H9 (cell line): ENCODE data around the gene HVCN1. TPM values are rescaled to one million over a fixed set of nuclear protein-coding genes. Genes with fewer than 3 reads are reported as not detected.

ENCODE experiments used
- DNase-seq: peaks from one replicate; pipeline ENCODE4 v3.0.0-alpha.2; 2017
- H2AFZ ChIP-seq: one replicate; pipeline ENCODE4 v1.6.1; 2013; ENCODE audit warnings: mild to moderate bottlenecking, low read length, control low read depth, moderate library complexity
- H2AK5ac ChIP-seq: 2 replicates; pipeline ENCODE4 v1.6.1; 2013; ENCODE audit warnings: low read length, control low read depth, mixed read lengths; ENCODE audit not compliant: insufficient read length
- H2BK120ac ChIP-seq: one replicate; pipeline ENCODE4 v1.6.1; 2013; ENCODE audit warnings: low read depth, mild to moderate bottlenecking, low read length, control low read depth, inconsistent platforms; ENCODE audit not compliant: poor library complexity, severe bottlenecking
- H2BK12ac ChIP-seq: 2 replicates; pipeline ENCODE4 v1.6.1; 2013; ENCODE audit warnings: low read length, control low read depth, mixed read lengths, low read depth; ENCODE audit not compliant: insufficient read length
- H2BK15ac ChIP-seq: 2 replicates; pipeline ENCODE4 v1.6.1; 2013; ENCODE audit warnings: low read depth, low read length, control low read depth
- H2BK20ac ChIP-seq: one replicate; pipeline ENCODE4 v1.6.1; 2013; ENCODE audit warnings: low read depth, mild to moderate bottlenecking, low read length, control low read depth, inconsistent platforms; ENCODE audit not compliant: poor library complexity, severe bottlenecking
- H2BK5ac ChIP-seq: 2 replicates; pipeline ENCODE4 v1.6.1; 2013; ENCODE audit warnings: low read length, control low read depth, mixed read lengths; ENCODE audit not compliant: insufficient read length
- H3K14ac ChIP-seq: 2 replicates; pipeline ENCODE4 v1.6.1; 2013; ENCODE audit warnings: low read length, control low read depth; ENCODE audit not compliant: insufficient read depth
- H3K18ac ChIP-seq: 2 replicates; pipeline ENCODE4 v1.6.1; 2013; ENCODE audit warnings: low read depth, mild to moderate bottlenecking, mixed read lengths, low read length, control low read depth; ENCODE audit not compliant: insufficient read length
- H3K23ac ChIP-seq: 2 replicates; pipeline ENCODE4 v1.6.1; 2013; ENCODE audit warnings: low read length, control low read depth, mixed read lengths, low read depth; ENCODE audit not compliant: insufficient read length
- H3K23me2 ChIP-seq: 2 replicates; pipeline ENCODE4 v1.6.1; 2013; ENCODE audit warnings: low read depth, mild to moderate bottlenecking, mixed read lengths, low read length, control low read depth; ENCODE audit not compliant: insufficient read length, poor library complexity, severe bottlenecking
- H3K27ac ChIP-seq: 2 replicates; pipeline ENCODE4 v1.5.1; 2013; ENCODE audit warnings: low read length, control low read depth, mixed read lengths, low read depth; ENCODE audit not compliant: insufficient read length
- H3K27me3 ChIP-seq: 2 replicates; pipeline ENCODE4 v1.6.1; 2013; ENCODE audit warnings: low read length, control low read depth, inconsistent platforms; ENCODE audit not compliant: insufficient read depth
- H3K4ac ChIP-seq: 2 replicates; pipeline ENCODE4 v1.6.1; 2013; ENCODE audit warnings: low read depth, mild to moderate bottlenecking, control low read depth, inconsistent platforms, low read length, moderate library complexity
- H3K4me1 ChIP-seq: 2 replicates; pipeline ENCODE4 v1.6.1; 2013; ENCODE audit warnings: low read length, control low read depth, inconsistent platforms; ENCODE audit not compliant: insufficient read depth
- H3K4me2 ChIP-seq: 2 replicates; pipeline ENCODE4 v1.6.1; 2013; ENCODE audit warnings: low read length, control low read depth, mixed read lengths; ENCODE audit not compliant: insufficient read length, insufficient read depth
- H3K56ac ChIP-seq: 2 replicates; pipeline ENCODE4 v1.6.1; 2013; ENCODE audit warnings: low read depth, mild to moderate bottlenecking, mixed read lengths, low read length, control low read depth; ENCODE audit not compliant: insufficient read length
- H3K79me1 ChIP-seq: 2 replicates; pipeline ENCODE4 v1.6.1; 2013; ENCODE audit warnings: low read depth, mild to moderate bottlenecking, moderate library complexity, low read length, control low read depth, inconsistent platforms; ENCODE audit not compliant: insufficient read depth, poor library complexity, severe bottlenecking
- H3K79me2 ChIP-seq: 2 replicates; pipeline ENCODE4 v1.6.1; 2013; ENCODE audit warnings: low read length, control low read depth, inconsistent platforms; ENCODE audit not compliant: insufficient read depth
- H3K9ac ChIP-seq: 2 replicates; pipeline ENCODE4 v1.6.1; 2013; ENCODE audit warnings: low read length, control low read depth, mixed read lengths; ENCODE audit not compliant: insufficient read length; ENCODE audit errors: extremely low read depth
- H3K9me3 ChIP-seq: one replicate; pipeline ENCODE4 v1.6.1; 2013; ENCODE audit warnings: low read depth, low read length, inconsistent platforms; ENCODE audit not compliant: control insufficient read depth
- H3T11ph ChIP-seq: one replicate; pipeline ENCODE4 v1.6.1; 2013; ENCODE audit warnings: mild to moderate bottlenecking, low read length, control low read depth, inconsistent platforms
- H4K20me1 ChIP-seq: one replicate; pipeline ENCODE4 v1.6.1; 2013; ENCODE audit not compliant: control insufficient read depth, insufficient read length, insufficient read depth
- H4K5ac ChIP-seq: 2 replicates; pipeline ENCODE4 v1.6.1; 2013; ENCODE audit warnings: low read depth, mild to moderate bottlenecking, mixed read lengths, low read length, control low read depth; ENCODE audit not compliant: insufficient read length
- H4K8ac ChIP-seq: replicated peaks from 2 replicates; pipeline ENCODE4 v1.6.1; 2013; ENCODE audit warnings: low read length, control low read depth, mixed read lengths, low read depth; ENCODE audit not compliant: insufficient read length
- H4K91ac ChIP-seq: 2 replicates; pipeline ENCODE4 v1.6.1; 2013; ENCODE audit warnings: low read depth, mild to moderate bottlenecking, moderate library complexity, mixed read lengths, low read length, control low read depth; ENCODE audit not compliant: insufficient read length
- H3K27ac Mint-ChIP-seq, 3 experiments: 2 replicates in 2 of 3; 3 replicates in 1 of 3; pipeline ENCODE4 v1.8.0; 2020 to 2021; ENCODE audit warnings: mixed read lengths in 3 of 3, mild to moderate bottlenecking in 1 of 3, moderate library complexity in 1 of 3
- H3K27me3 Mint-ChIP-seq: 2 replicates; pipeline ENCODE4 v1.8.0; 2021; ENCODE audit warnings: low read depth, mild to moderate bottlenecking, moderate library complexity, mixed read lengths
- H3K36me3 Mint-ChIP-seq, 3 experiments: 2 replicates in 2 of 3; 3 replicates in 1 of 3; pipeline ENCODE4 v1.8.0; 2020 to 2021; ENCODE audit warnings: low read depth in 3 of 3, mixed read lengths in 3 of 3; ENCODE audit not compliant: insufficient read depth in 1 of 3
- H3K4me1 Mint-ChIP-seq, 2 experiments: 2 replicates each; pipeline ENCODE4 v1.8.0; 2020; ENCODE audit warnings: mixed read lengths in 2 of 2
- H3K4me3 Mint-ChIP-seq, 2 experiments: 2 replicates in 1 of 2; 3 replicates in 1 of 2; pipeline ENCODE4 v1.8.0; 2020 to 2021; ENCODE audit warnings: mild to moderate bottlenecking in 2 of 2, mixed read lengths in 2 of 2, moderate library complexity in 1 of 2
- H3K9me3 Mint-ChIP-seq, 2 experiments: 2 replicates in 1 of 2; 3 replicates in 1 of 2; pipeline ENCODE4 v1.8.0; 2020; ENCODE audit warnings: mild to moderate bottlenecking in 2 of 2, mixed read lengths in 2 of 2, moderate library complexity in 1 of 2
- CTCF ChIP-seq: fragments of 200-600 bp; sonication (generic); conservative IDR thresholded peaks from 3 replicates; pipeline ENCODE4 v1.8.0; 2021; ENCODE audit warnings: antibody characterized with exemption, mild to moderate bottlenecking
- WGBS: extraction: QIAGEN DNeasy Blood & Tissue Kit; methylation state at CpG from one replicate; pipeline ENCODE4 v1.1.7; 2013; ENCODE audit warnings: missing lambda C conversion rate, low lambda C conversion rate, mixed read lengths; ENCODE audit not compliant: insufficient read length; ENCODE audit errors: extremely low coverage; 5-methylcytosine and 5-hydroxymethylcytosine counted together
- total RNA-seq: library from RNA; stranded (reverse); gene quantifications from 2 replicates; pipeline ENCODE4 v1.2.1, GENCODE V29; 2021

HVCN1 gene
- total RNA-seq, 1 experiment from 2014 or later = 5.2 TPM

- no peak overlapping the region for H4K8ac ChIP-seq
- H3K56ac ChIP-seq = no peak overlapping the region
- H3K9me3 ChIP-seq = no peaks in the 10 kb centered on the region
- no peak overlapping the region for H2BK15ac ChIP-seq
- H3K27me3 Mint-ChIP-seq = no peaks in the 10 kb centered on the region; the same call in 1 of the 2 replicates
- no peak overlapping the region for H3K4ac ChIP-seq
- H3K27ac ChIP-seq = no peak overlapping the region
- TF ChIP-seq CTCF = no peak
- no peaks in the 10 kb centered on the region for H3K79me1 ChIP-seq
- H2BK120ac ChIP-seq = no peak overlapping the region
- no peak overlapping the region for H3K9ac ChIP-seq
- no peak overlapping the region for H4K91ac ChIP-seq
- H3K18ac ChIP-seq = no peak overlapping the region
- no peaks in the 10 kb centered on the region for H3K9me3 Mint-ChIP-seq
- H3K79me2 ChIP-seq = no peaks in the 10 kb centered on the region
- no peaks in the 10 kb centered on the region for H3K23me2 ChIP-seq
- no peak overlapping the region for H4K5ac ChIP-seq
- H3K4me1 Mint-ChIP-seq = peaks cover 11 to 18% of the 10 kb centered on the region in 2 experiments
- no peak overlapping the region for H2AK5ac ChIP-seq
- H4K20me1 ChIP-seq = no peaks in the 10 kb centered on the region
- no peak overlapping the region for H2BK5ac ChIP-seq
- H3K4me2 ChIP-seq = no peak overlapping the region
- no peaks in the 10 kb centered on the region for H3K27me3 ChIP-seq
- no peak overlapping the region for H3K4me3 Mint-ChIP-seq
- H2BK12ac ChIP-seq = no peak overlapping the region
- no peaks in the 10 kb centered on the region for H3K36me3 Mint-ChIP-seq
- H3K14ac ChIP-seq = no peak overlapping the region
- H3K23ac ChIP-seq = no peak overlapping the region
- H3K4me1 ChIP-seq = no peaks in the 10 kb centered on the region
- H3T11ph ChIP-seq = no peak overlapping the region
- H2AFZ ChIP-seq = no peak overlapping the region
- peak overlapping the region in 1 of 3 experiments; percentile 17; a peak in 1 of 7 replicates for H3K27ac Mint-ChIP-seq
- no peak overlapping the region for H2BK20ac ChIP-seq
- DNase-seq = no peak
- no CpG with 5 or more reads among the region's 3 CpGs for WGBS
These were observed 51.0 kb downstream of the HVCN1 start for GRCh38 chr12:110637869-110638441.
